Suprapubic skin (tissue), 4 donors: ENCODE data around the gene PHKA1. TPM values are rescaled to one million over a fixed set of nuclear protein-coding genes. Genes with fewer than 3 reads are reported as not detected.

Source experiments
- DNase-seq, 2 donors: peaks; one replicate each; pipeline ENCODE4 v3.0.0-alpha.2; 2019; ENCODE audit warnings: low spot score in 2 of 2
- H3K27ac ChIP-seq: fragments of 200-600 bp; sonication (generic); one replicate; pipeline ENCODE4 v1.5.1; 2019
- H3K27me3 ChIP-seq: fragments of 200-600 bp; sonication (generic); one replicate; pipeline ENCODE4 v1.5.1; 2019
- H3K36me3 ChIP-seq: fragments of 200-600 bp; sonication (generic); one replicate; pipeline ENCODE4 v1.5.1; 2019
- H3K4me1 ChIP-seq: fragments of 200-600 bp; sonication (generic); one replicate; pipeline ENCODE4 v1.5.1; 2019
- H3K4me3 ChIP-seq: fragments of 200-600 bp; sonication (generic); one replicate; pipeline ENCODE4 v1.5.1; 2019; ENCODE audit warnings: mild to moderate bottlenecking
- H3K9me3 ChIP-seq: fragments of 200-600 bp; sonication (generic); one replicate; pipeline ENCODE4 v1.5.1; 2019
- EP300 ChIP-seq: sonication (generic); formaldehyde crosslinking; IDR thresholded peaks from one replicate; pipeline ENCODE4 v1.6.1; 2017; ENCODE audit warnings: antibody characterized with exemption
- POLR2A ChIP-seq, 2 donors: fragments of 450-650 bp; IDR thresholded peaks; one replicate each; pipeline ENCODE4 v1.6.1; 2017; ENCODE audit warnings: antibody characterized with exemption in 2 of 2, mild to moderate bottlenecking in 2 of 2, moderate library complexity in 2 of 2
- POLR2AphosphoS5 ChIP-seq, 3 donors: sonication (generic); formaldehyde crosslinking; IDR thresholded peaks; one replicate each; pipeline ENCODE4 v1.6.1; 2017; ENCODE audit warnings: antibody characterized with exemption in 3 of 3
- WGBS: methylation state at CpG from one replicate; pipeline ENCODE4 v1.1.5; 2018; 5-methylcytosine and 5-hydroxymethylcytosine counted together
- total RNA-seq, 4 donors: library from RNA; depleted of rRNA; stranded (reverse); fragments of >200 nt; gene quantifications; one replicate each; pipeline ENCODE4 v1.1.0, GENCODE V29; 2016
- TF ChIP-seq, protein P1 (sequence below), 2 donors: fragments of 200-600 bp in 1 of 2; fragments of 450-650 bp in 1 of 2; sonication (generic) in 1 of 2; IDR thresholded peaks; one replicate each; pipeline ENCODE4 v1.5.1; 2016 to 2019; ENCODE audit warnings: antibody characterized with exemption in 2 of 2, mild to moderate bottlenecking in 1 of 2, moderate library complexity in 1 of 2

PHKA1 gene
- total RNA-seq, 4 donors from 2014 or later, result 2.9 to 4.3 (median 4.0) TPM

DNA sequence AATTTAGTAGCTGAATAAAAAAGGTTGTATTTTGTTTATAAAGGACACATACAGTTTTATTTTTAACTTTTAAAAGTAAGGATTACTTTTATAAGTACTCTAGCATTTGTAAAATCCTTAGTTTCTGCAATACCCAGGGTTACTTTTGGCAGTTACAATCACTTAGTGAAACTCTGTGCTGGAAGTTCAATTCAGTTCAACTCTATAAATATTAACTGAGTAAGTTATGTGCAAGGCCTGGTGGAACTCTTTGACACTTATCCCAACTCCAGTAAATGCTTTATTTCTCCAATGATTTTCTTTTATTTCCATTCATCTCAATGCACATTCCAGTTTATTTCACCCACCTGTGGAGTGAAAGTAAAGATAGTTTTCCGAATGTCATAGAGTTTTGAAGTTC lies 78.2 kb downstream of the PHKA1 start:
- DNase-seq, result no peak
- WGBS, result 81% methylated on average over 1 of the region's 1 CpG
- no peaks in the 10 kb centered on the region for H3K36me3 ChIP-seq
- H3K4me1 ChIP-seq, result no peaks in the 10 kb centered on the region
- no peak overlapping the region for H3K27ac ChIP-seq
- H3K27me3 ChIP-seq, result no peaks in the 10 kb centered on the region
- TF ChIP-seq POLR2AphosphoS5 (IDR thresholded peaks at IDR 0.05), result no peak
- TF ChIP-seq, protein P1, sequence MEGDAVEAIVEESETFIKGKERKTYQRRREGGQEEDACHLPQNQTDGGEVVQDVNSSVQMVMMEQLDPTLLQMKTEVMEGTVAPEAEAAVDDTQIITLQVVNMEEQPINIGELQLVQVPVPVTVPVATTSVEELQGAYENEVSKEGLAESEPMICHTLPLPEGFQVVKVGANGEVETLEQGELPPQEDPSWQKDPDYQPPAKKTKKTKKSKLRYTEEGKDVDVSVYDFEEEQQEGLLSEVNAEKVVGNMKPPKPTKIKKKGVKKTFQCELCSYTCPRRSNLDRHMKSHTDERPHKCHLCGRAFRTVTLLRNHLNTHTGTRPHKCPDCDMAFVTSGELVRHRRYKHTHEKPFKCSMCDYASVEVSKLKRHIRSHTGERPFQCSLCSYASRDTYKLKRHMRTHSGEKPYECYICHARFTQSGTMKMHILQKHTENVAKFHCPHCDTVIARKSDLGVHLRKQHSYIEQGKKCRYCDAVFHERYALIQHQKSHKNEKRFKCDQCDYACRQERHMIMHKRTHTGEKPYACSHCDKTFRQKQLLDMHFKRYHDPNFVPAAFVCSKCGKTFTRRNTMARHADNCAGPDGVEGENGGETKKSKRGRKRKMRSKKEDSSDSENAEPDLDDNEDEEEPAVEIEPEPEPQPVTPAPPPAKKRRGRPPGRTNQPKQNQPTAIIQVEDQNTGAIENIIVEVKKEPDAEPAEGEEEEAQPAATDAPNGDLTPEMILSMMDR (IDR thresholded peaks at IDR 0.05), result no peak
- TF ChIP-seq POLR2A (IDR thresholded peaks at IDR 0.05), result no peak
- TF ChIP-seq EP300, result no peak
- no peak overlapping the region for H3K4me3 ChIP-seq
- no peaks in the 10 kb centered on the region for H3K9me3 ChIP-seq

GRCh38 chrX:72634331-72634730 lies 79.8 kb downstream of the PHKA1 start:
- no peaks in the 10 kb centered on the region for H3K27me3 ChIP-seq
- 29% methylated on average over 3 of the region's 3 CpGs for WGBS
- no peaks in the 10 kb centered on the region for H3K9me3 ChIP-seq
- DNase-seq, result no peak
- H3K36me3 ChIP-seq, result no peaks in the 10 kb centered on the region
- H3K4me1 ChIP-seq, result no peaks in the 10 kb centered on the region
- no peak overlapping the region for H3K4me3 ChIP-seq
- no peak overlapping the region for H3K27ac ChIP-seq
- TF ChIP-seq EP300 (no peak), POLR2A (IDR thresholded peaks at IDR 0.05) (no peak), POLR2AphosphoS5 (IDR thresholded peaks at IDR 0.05) (no peak)
- TF ChIP-seq, protein P1 (IDR thresholded peaks at IDR 0.05), result no peak

DNA sequence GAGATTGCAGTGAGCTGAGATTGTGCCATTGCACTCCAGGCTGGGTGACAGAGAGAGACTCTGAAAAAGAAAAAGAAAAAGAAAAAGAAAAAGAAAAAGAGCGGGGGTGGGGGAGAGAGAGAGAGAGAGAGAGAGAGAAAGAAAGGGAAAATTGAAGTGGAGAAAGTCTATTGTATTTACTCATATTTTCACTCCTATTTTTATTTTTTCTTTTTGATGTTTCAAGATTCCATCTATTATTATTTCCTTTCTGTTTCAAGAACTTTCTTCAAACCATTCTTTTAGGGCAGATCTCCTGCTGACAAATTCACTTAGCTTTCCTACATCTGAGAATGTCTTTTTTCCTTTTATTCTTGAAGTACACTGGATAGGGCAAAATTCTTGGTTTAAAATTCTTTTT lies 83.9 kb downstream of the PHKA1 start:
- no peaks in the 10 kb centered on the region for H3K27me3 ChIP-seq
- 88% methylated on average over 1 of the region's 1 CpG for WGBS

GRCh38 chrX:72624194-72624593 lies 89.9 kb downstream of the PHKA1 start:
- DNase-seq, result no peak
- H3K27me3 ChIP-seq, result no peaks in the 10 kb centered on the region
- H3K4me1 ChIP-seq, result peaks cover 4% of the 10 kb centered on the region
- TF ChIP-seq EP300, result no peak
- TF ChIP-seq POLR2A (IDR thresholded peaks at IDR 0.05), result no peak
- TF ChIP-seq, protein P1 (IDR thresholded peaks at IDR 0.05), result no peak
- TF ChIP-seq POLR2AphosphoS5 (IDR thresholded peaks at IDR 0.05), result no peak
- H3K27ac ChIP-seq, result no peak overlapping the region
- H3K4me3 ChIP-seq, result no peak overlapping the region
- no peaks in the 10 kb centered on the region for H3K36me3 ChIP-seq
- no peaks in the 10 kb centered on the region for H3K9me3 ChIP-seq

More for the DNA sequence above, 83.9 kb downstream of the PHKA1 start:
- no peak for DNase-seq
- Histone ChIP-seq H3K9me3 (no peaks in the 10 kb centered on the region), H3K27ac (no peak overlapping the region), H3K36me3 (no peaks in the 10 kb centered on the region), H3K4me3 (no peak overlapping the region), H3K4me1 (no peaks in the 10 kb centered on the region)
- TF ChIP-seq, protein P1 (IDR thresholded peaks at IDR 0.05), result no peak
- TF ChIP-seq EP300 (no peak), POLR2A (IDR thresholded peaks at IDR 0.05) (no peak), POLR2AphosphoS5 (IDR thresholded peaks at IDR 0.05) (no peak)

- peaks cover 4% of the 10 kb centered on the region for H3K4me1 ChIP-seq
- DNase-seq, result no peak
- TF ChIP-seq POLR2A (IDR thresholded peaks at IDR 0.05), result no peak
- TF ChIP-seq POLR2AphosphoS5 (IDR thresholded peaks at IDR 0.05), result no peak
- TF ChIP-seq, protein P1 (IDR thresholded peaks at IDR 0.05), result no peak
- no peak for TF ChIP-seq EP300
- no peaks in the 10 kb centered on the region for H3K27me3 ChIP-seq
- no peak overlapping the region for H3K27ac ChIP-seq
- no peak overlapping the region for H3K4me3 ChIP-seq
- 76% methylated on average over 4 of the region's 4 CpGs for WGBS
- H3K36me3 ChIP-seq, result no peaks in the 10 kb centered on the region
- no peaks in the 10 kb centered on the region for H3K9me3 ChIP-seq
These were observed 92.3 kb downstream of the PHKA1 start for GRCh38 chrX:72621625-72622485.
